Smooth muscle cell of the brain vasculature (primary cell): Measurements from ENCODE around the gene AADACL3.
"Not testable (repeated sequence)": the region's sequence is repeated elsewhere in the genome, so short reads cannot be mapped to it uniquely, and the experiment has no call there.

Source experiments
- DNase-seq: peaks from one replicate; pipeline ENCODE4 v3.0.0-alpha.2; 2012; ENCODE audit warnings: low read depth, low spot score

The AADACL3 gene

GRCh38 chr1:12714710-12715475 is 1.0 kb upstream of the AADACL3 start:
- no peak for DNase-seq

GRCh38 chr1:12717301-12717838 is 1.5 kb downstream of the AADACL3 start:
- no peak for DNase-seq

GRCh38 chr1:12722626-12723025 is 6.7 kb downstream of the AADACL3 start:
- DNase-seq, result no peak

DNA sequence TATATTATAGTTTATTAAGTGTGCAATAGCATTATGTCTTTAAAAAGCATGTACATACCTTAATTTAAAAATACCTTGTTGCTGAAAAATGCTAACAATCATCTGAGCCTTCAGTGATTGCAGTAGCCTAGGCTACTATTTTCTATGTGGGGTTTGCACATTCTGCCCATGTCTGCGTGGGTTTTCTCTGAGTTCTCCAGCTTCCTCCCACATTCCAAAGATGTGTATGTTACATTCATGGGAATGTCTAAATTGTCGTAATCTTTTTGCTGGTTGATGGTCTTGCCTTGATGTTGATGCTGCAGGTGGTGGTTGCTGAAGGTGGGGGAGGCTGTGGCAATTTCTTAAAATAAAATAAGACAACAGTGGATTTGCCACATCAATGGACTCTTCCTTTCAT is 12.5 kb downstream of the AADACL3 start:
- no peak for DNase-seq

DNA sequence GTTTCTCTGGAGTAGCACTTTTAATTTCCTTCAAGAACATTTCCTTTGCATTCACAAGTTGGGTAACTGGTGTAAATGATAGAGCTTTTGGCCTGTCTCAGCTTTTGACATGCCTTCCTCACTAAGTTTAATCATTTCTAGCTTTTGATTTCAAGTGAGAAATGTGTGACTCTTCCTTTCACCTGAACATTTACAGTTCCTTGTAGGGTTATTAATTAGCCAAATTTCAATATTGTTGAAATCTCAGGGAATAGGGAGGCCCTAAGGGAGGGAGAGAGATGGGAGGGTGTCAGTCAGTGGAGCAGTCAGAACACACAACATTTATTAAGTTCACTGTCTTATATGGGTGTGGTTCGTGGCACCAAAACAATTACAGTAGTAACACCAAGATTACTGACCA is 14.2 kb downstream of the AADACL3 start:
- no peak for DNase-seq

GRCh38 chr1:12731084-12731483 is 15.2 kb downstream of the AADACL3 start:
- DNase-seq, result not testable (repeated sequence)

- no peak for DNase-seq
Observed at GRCh38 chr1:12734651-12735050, 18.7 kb downstream of the AADACL3 start.

- no peak for DNase-seq
Observed at GRCh38 chr1:12738934-12739333, 23.0 kb downstream of the AADACL3 start.

GRCh38 chr1:12739613-12740012 is 23.7 kb downstream of the AADACL3 start:
- DNase-seq, result no peak

DNA sequence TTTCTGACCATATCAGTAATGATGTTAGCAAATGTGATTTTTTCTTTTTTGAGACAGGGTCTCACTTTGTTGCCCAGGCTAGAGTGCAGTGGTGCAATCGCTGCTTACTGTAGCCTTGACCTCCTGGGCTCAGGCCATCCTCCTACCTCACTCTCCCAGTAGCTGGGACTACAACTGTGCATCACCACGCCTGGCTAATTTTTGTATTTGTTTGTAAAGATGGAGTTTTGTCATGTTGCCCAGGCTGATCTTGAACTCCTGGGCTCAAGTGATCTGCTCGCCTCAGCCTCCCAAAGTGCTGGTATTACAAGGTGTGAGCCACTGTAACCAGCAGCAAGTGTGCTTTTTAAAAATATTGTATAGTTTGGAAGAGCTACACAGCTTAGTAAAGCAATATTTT is 26.0 kb downstream of the AADACL3 start:
- no peak for DNase-seq

- DNase-seq, result no peak
Observed at GRCh38 chr1:12745126-12745991, 29.4 kb downstream of the AADACL3 start.

- DNase-seq, result no peak
Observed at GRCh38 chr1:12745992-12746323, 30.0 kb downstream of the AADACL3 start, which contains the start of gene CFAP107. CFAP107 (plus strand) TSS chr1:12746200; CDS start chr1:12746431, 231 bp downstream.

DNA sequence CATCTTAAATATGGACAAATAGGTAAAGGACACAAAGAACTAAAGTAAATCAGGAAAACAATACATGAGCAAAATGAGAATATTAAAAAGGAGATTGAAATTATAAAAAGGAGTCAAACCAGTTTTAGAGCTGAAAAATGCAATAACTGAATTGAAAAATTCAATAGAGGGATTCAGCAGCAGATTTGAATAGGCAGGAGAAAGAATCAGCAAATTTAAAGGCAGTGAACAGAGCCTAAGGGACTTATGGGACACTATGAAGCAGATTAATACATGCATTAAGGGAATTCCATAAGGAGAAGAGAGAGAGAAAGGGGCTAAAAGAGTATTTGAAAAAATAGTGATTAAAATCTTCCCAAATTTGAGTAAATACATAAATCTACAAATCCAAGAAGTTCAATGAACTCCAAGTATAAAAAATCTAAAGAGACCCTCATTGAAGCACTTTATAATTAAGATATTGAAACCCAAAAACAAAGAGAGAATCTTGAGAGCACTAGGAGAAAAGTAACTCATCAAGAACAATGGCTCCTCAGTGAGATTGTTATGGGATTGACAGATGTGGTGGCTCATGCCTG is 33.0 kb downstream of the AADACL3 start:
- DNase-seq, result no peak

- DNase-seq, result no peak
Observed at GRCh38 chr1:12754738-12755137, 38.8 kb downstream of the AADACL3 start.

- DNase-seq, result no peak
Observed at GRCh38 chr1:12756273-12756672, 40.4 kb downstream of the AADACL3 start.

DNA sequence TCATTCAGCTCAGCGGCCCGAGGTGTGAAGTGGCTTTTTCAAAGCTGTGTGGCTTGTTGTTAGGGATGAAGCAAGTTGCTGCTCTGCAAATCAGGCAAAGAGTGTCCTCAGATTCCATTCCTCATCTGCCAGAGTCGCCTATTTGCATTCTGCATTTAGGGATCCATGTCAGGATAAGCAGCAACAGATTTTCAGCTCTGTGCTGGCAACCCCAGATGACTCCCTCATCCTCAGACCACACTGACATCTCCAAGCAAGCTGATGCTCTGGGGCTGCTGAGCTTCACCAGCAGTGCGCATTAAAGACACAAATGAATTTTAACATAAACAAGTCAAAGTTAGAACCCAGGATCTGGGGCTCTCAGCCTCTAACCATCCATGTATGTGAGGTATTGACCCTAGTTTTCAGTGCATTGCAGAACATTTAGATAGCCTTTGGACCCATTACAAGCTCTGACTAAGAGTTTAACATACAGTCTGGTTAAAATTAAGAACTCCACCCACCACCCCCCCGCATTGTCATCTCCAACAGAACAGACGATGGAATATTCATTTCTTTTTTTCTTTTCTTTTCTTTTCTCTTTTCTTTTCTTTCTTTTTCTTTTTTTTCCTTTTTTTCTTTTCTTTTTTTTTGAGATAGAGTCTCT is 41.0 kb downstream of the AADACL3 start:
- DNase-seq, result no peak

- no peak for DNase-seq
Observed at GRCh38 chr1:12757836-12758235, 41.9 kb downstream of the AADACL3 start.

- DNase-seq, result no peak
Observed at GRCh38 chr1:12760256-12760795, 44.4 kb downstream of the AADACL3 start.

- no peak for DNase-seq
Observed at GRCh38 chr1:12761781-12762180, 45.9 kb downstream of the AADACL3 start.

DNA sequence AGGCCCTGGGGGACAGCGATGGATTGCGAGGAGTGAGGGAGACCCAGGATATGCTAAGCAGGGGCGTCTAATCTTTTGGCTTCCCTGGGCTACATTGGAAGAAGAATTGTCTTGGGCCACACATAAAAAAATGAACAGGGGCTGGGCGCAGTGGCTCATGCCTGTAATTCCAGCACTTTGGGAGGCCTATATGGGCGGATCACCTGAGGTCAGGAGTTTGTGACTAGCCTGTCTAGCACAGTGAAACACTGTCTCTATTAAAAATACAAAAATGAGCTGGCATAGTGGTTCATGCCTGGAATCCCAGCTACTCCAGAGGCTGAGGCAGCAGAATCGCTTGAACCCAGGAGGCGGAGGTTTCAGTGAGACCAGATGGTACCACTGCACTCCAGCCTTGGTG is 46.9 kb downstream of the AADACL3 start:
- no peak for DNase-seq

GRCh38 chr1:12763479-12763878 is 47.6 kb downstream of the AADACL3 start:
- no peak for DNase-seq
